HCT116 (cell line): ENCODE measurements around the gene GOT1. TPM values are rescaled to one million over a fixed set of nuclear protein-coding genes. Genes with fewer than 3 reads are reported as not detected.

Experiments used
- ATAC-seq: fragments of 200-7000 bp; cut with Tn5 transposase; 2 replicates; pipeline ENCODE4 v1.9.1; 2020; ENCODE audit warnings: mild to moderate bottlenecking, moderate library complexity
- BruUV-seq: library from RNA; stranded (reverse); fragments of 400-500 nt; replicated peaks from 2 replicates; lab custom pipeline; 2021; lab: Mats Ljungman, UMichigan
- CTCF ChIA-PET: fragments of 300-600 bp; sonication (Branson Sonifier 250); formaldehyde crosslinking; loops from one replicate; lab custom pipeline; 2021; ENCODE audit warnings: antibody characterized with exemption; lab: Charles Lee
- POLR2A ChIA-PET: fragments of 300-600, 350-600 bp; sonication (Branson Sonifier 250); formaldehyde crosslinking; loops from one replicate; lab custom pipeline; 2021; ENCODE audit warnings: antibody characterized with exemption; lab: Charles Lee
- RAD21 ChIA-PET, 2 experiments: fragments of 300-600 bp; sonication (Branson Sonifier 250); formaldehyde crosslinking; loops; one replicate each; lab custom pipeline; 2023; ENCODE audit warnings: low total read pairs in 2 of 2; ENCODE audit not compliant: uncharacterized antibody in 2 of 2, unreplicated experiment in 2 of 2, low non-redundant PET in 1 of 2; lab: Charles Lee
- DNase-seq: peaks from one replicate; pipeline ENCODE4 v3.0.0-alpha.2; 2010; ENCODE audit warnings: low read depth, low spot score
- H2AFZ ChIP-seq: fragments of 200-600 bp; shearing (Covaris generic), sonication (generic); 2 replicates; pipeline ENCODE4 v1.6.1; 2017; ENCODE audit warnings: low read depth, mixed run types, mixed read lengths, antibody characterized with exemption, low read length; ENCODE audit not compliant: poor library complexity, severe bottlenecking
- H3K27ac ChIP-seq: 2 replicates; pipeline ENCODE4 v1.5.1; 2012; ENCODE audit warnings: low read depth, low read length
- H3K27me3 ChIP-seq: fragments of 200-600 bp; sonication (generic); 2 replicates; pipeline ENCODE4 v1.6.1; 2016; ENCODE audit warnings: mixed run types, low read length, mixed read lengths; ENCODE audit not compliant: insufficient read depth
- H3K36me3 ChIP-seq, 2 experiments: fragments of 200-500 bp in 1 of 2; fragments of 200-600 bp in 1 of 2; sonication (Bioruptor generic) in 1 of 2; sonication (generic) in 1 of 2; 2 replicates each; pipeline versions ENCODE4 v1.5.1 to v1.6.1; 2014 to 2016; ENCODE audit warnings: low read length in 2 of 2, inconsistent platforms in 1 of 2, mixed read lengths in 1 of 2, mixed run types in 1 of 2; ENCODE audit not compliant: insufficient read depth in 2 of 2, control insufficient read depth in 1 of 2
- H3K4me1 ChIP-seq, 2 experiments: fragments of 200-600 bp in 1 of 2; sonication (generic) in 1 of 2; 2 replicates each; pipeline versions ENCODE4 v1.5.1 to v1.6.1; 2012 to 2017; ENCODE audit warnings: low read length in 2 of 2, inconsistent platforms in 1 of 2, mild to moderate bottlenecking in 1 of 2, mixed read lengths in 1 of 2, mixed run types in 1 of 2, moderate library complexity in 1 of 2; ENCODE audit not compliant: insufficient read depth in 2 of 2, control insufficient read depth in 1 of 2
- H3K4me2 ChIP-seq: fragments of 200-600 bp; sonication (generic); 2 replicates; pipeline ENCODE4 v1.6.1; 2017; ENCODE audit warnings: mixed run types, low read length, mixed read lengths
- H3K4me3 ChIP-seq, 2 experiments: fragments of 200-600 bp in 1 of 2; sonication (generic) in 1 of 2; replicated peaks in 1 of 2; 2 replicates each; pipeline ENCODE4 v1.5.1; 2011 to 2016; ENCODE audit warnings: low read length in 2 of 2, control low read depth in 1 of 2, low read depth in 1 of 2, mild to moderate bottlenecking in 1 of 2, mixed read lengths in 1 of 2, mixed run types in 1 of 2
- H3K79me2 ChIP-seq: fragments of 200-600 bp; sonication (generic); 2 replicates; pipeline ENCODE4 v1.6.1; 2017; ENCODE audit warnings: mild to moderate bottlenecking, mixed run types, low read length, moderate library complexity, mixed read lengths; ENCODE audit not compliant: insufficient read depth
- H3K9ac ChIP-seq: fragments of 200-600 bp; sonication (generic); 2 replicates; pipeline ENCODE4 v1.6.1; 2016; ENCODE audit warnings: low read length, mixed read lengths
- H3K9me2 ChIP-seq: fragments of 200-600 bp; sonication (generic), shearing (Covaris generic); 2 replicates; pipeline ENCODE4 v1.6.1; 2017; ENCODE audit warnings: mixed run types, mild to moderate bottlenecking, moderate library complexity; ENCODE audit not compliant: insufficient read depth
- H3K9me3 ChIP-seq, 2 experiments: fragments of 200-500 bp in 1 of 2; fragments of 200-600 bp in 1 of 2; sonication (Bioruptor generic) in 1 of 2; sonication (generic) in 1 of 2; 2 replicates each; pipeline ENCODE4 v1.6.1; 2014 to 2017; ENCODE audit warnings: low read length in 2 of 2, mixed read lengths in 2 of 2, inconsistent platforms in 1 of 2, low read depth in 1 of 2, mild to moderate bottlenecking in 1 of 2, mixed run types in 1 of 2, moderate library complexity in 1 of 2; ENCODE audit not compliant: control insufficient read depth in 1 of 2, insufficient read depth in 1 of 2
- H4K20me1 ChIP-seq: fragments of 200-600 bp; sonication (generic), shearing (Covaris generic); 2 replicates; pipeline ENCODE4 v1.6.1; 2017; ENCODE audit warnings: mixed run types, mild to moderate bottlenecking, moderate library complexity; ENCODE audit not compliant: insufficient read depth
- ATF3 ChIP-seq: IDR thresholded peaks from 2 replicates; pipeline ENCODE4 v1.6.1; 2012
- CEBPB ChIP-seq: IDR thresholded peaks from 2 replicates; pipeline ENCODE4 v1.6.1; 2012; ENCODE audit warnings: low read depth
- CTCF ChIP-seq, 3 experiments: fragments of 200-600 bp in 1 of 3; sonication (generic) in 1 of 3; IDR thresholded peaks in 2 of 3; conservative IDR thresholded peaks in 1 of 3; 2 replicates each; pipeline ENCODE4 v1.5.1; 2012 to 2017; ENCODE audit warnings: low read depth in 2 of 3, low read length in 2 of 3, antibody characterized with exemption in 1 of 3, borderline replicate concordance in 1 of 3, control low read depth in 1 of 3, mild to moderate bottlenecking in 1 of 3, mixed read lengths in 1 of 3, mixed run types in 1 of 3, moderate library complexity in 1 of 3; ENCODE audit not compliant: insufficient read depth in 1 of 3
- EGR1 ChIP-seq: IDR thresholded peaks from 2 replicates; pipeline ENCODE4 v1.6.1; 2012; ENCODE audit warnings: low read depth
- FOSL1 ChIP-seq: IDR thresholded peaks from 2 replicates; pipeline ENCODE4 v1.6.1; 2012; ENCODE audit warnings: low read depth
- POLR2A ChIP-seq: IDR thresholded peaks from 2 replicates; pipeline ENCODE4 v1.7.0; 2011; ENCODE audit warnings: borderline replicate concordance; ENCODE audit not compliant: insufficient read depth, insufficient read length; ENCODE audit errors: extremely low read depth
- POLR2AphosphoS5 ChIP-seq: IDR thresholded peaks from 2 replicates; pipeline ENCODE4 v1.6.1; 2011; ENCODE audit warnings: mild to moderate bottlenecking, low read depth, low read length, moderate library complexity
- RAD21 ChIP-seq: IDR thresholded peaks from 2 replicates; pipeline ENCODE4 v1.6.1; 2012; ENCODE audit warnings: low read depth, mild to moderate bottlenecking
- REST ChIP-seq: IDR thresholded peaks from 2 replicates; pipeline ENCODE4 v1.6.1; 2012; ENCODE audit warnings: low read depth
- SIN3A ChIP-seq: IDR thresholded peaks from 2 replicates; pipeline ENCODE4 v1.6.1; 2012; ENCODE audit warnings: low read depth
- SP1 ChIP-seq: IDR thresholded peaks from 2 replicates; pipeline ENCODE4 v1.6.1; 2012; ENCODE audit warnings: low read depth
- SRF ChIP-seq: IDR thresholded peaks from 2 replicates; pipeline ENCODE4 v1.6.1; 2012; ENCODE audit warnings: low read depth
- TCF7L2 ChIP-seq: IDR thresholded peaks from 2 replicates; pipeline ENCODE4 v1.7.0; 2011; ENCODE audit warnings: borderline replicate concordance, inconsistent platforms; ENCODE audit not compliant: insufficient read depth, insufficient read length; ENCODE audit errors: extremely low read depth
- ZNF274 ChIP-seq: fragments of 200-500 bp; sonication (Bioruptor generic); IDR thresholded peaks from 2 replicates; pipeline ENCODE4 v1.6.1; 2014; ENCODE audit warnings: mild to moderate bottlenecking, low read depth, low read length, inconsistent platforms
- intact Hi-C: fragments of 100-400 bp; cut with micrococcal nuclease; formaldehyde crosslinking; loops from 2 replicates; pipeline ENCODE4 v1.10.0; 2022
- total RNA-seq: library from RNA; stranded (reverse); gene quantifications from one replicate; pipeline ENCODE4 v1.2.1, GENCODE V29; 2021; ENCODE audit not compliant: unreplicated experiment

The GOT1 gene
- total RNA-seq, 1 experiment from 2014 or later: 135 TPM

GRCh38 chr10:99391346-99391745 lies 39.1 kb downstream of the GOT1 start:
- RAD21 ChIA-PET: no interaction called here

More at GRCh38 chr10:99391346-99391745, 39.1 kb downstream of the GOT1 start:
- intact Hi-C loops: loop anchor here (5.0 kb wide), 2 partner anchors 206 to 321 kb away; no protein-coding TSS in a partner anchor
- ChIA-PET CTCF (interaction anchor here (1.3 to 2.1 kb wide), 3 partner anchors 42 to 291 kb away, joined by 3 to 9 read pairs (median 5); no protein-coding TSS in a partner anchor), POLR2A (no interaction called here)
- no peak for ATAC-seq
- no TSS peak for BruUV-seq
- Histone ChIP-seq H3K36me3 (peaks cover 0 to under 1% of the 10 kb centered on the region in 2 experiments; a peak in 2 of 4 replicates), H3K79me2 (no peaks in the 10 kb centered on the region), H3K4me2 (no peak overlapping the region), H3K27me3 (peaks cover 14% of the 10 kb centered on the region), H3K27ac (no peak overlapping the region), H3K9me2 (no peaks in the 10 kb centered on the region), H2AFZ (no peak overlapping the region), H3K9me3 (no peaks in the 10 kb centered on the region), H3K4me3 (no peak overlapping the region), H3K4me1 (peaks cover 12 to 28% of the 10 kb centered on the region in 2 experiments; a peak in 3 of 4 replicates), H3K9ac (no peak overlapping the region), H4K20me1 (no peaks in the 10 kb centered on the region)
- TF ChIP-seq RAD21 (no peak), REST (no peak), CTCF (IDR thresholded peaks at IDR 0.05 in 2 of 3, conservative IDR thresholded peaks at IDR 0.05 in 1 of 3; ENCODE audit: borderline replicate concordance in 1 of 3, insufficient read depth in 1 of 3, low read depth in 2 of 3, low read length in 2 of 3) (no peak), FOSL1 (no peak), SRF (no peak), SP1 (no peak), ATF3 (no peak), EGR1 (no peak), CEBPB (no peak), ZNF274 (no peak), POLR2AphosphoS5 (no peak), SIN3A (no peak), POLR2A (no peak), TCF7L2 (no peak)
- DNase-seq: no peak
